ENCODE results near the gene PKP2. TPM values are rescaled to one million over a fixed set of nuclear protein-coding genes. Genes with fewer than 3 reads are reported as not detected.

Gene PKP2
- total and polyA plus RNA-seq, 2 donors (not counting 3 experiments of a cell fraction or from before 2014, with no cell fraction given): 1.4 to 6.5 TPM

GRCh38 chr12:32783029-32783428 is 113.5 kb downstream of the PKP2 start:
- DNase-seq (ENCODE audit: low read depth, low spot score) (no peak), FAIRE-seq (no peak)
- no peaks in the 10 kb centered on the region for H3K36me3 ChIP-seq (ENCODE audit: control insufficient read depth in 2 of 2, extremely low read depth in 1 of 2, insufficient read depth in 2 of 2, low read length in 2 of 2)
- no peaks in the 10 kb centered on the region for H4K20me1 ChIP-seq (replicated peaks; ENCODE audit: control insufficient read depth, extremely low read depth, insufficient read depth, low read length)
- H3K79me2 ChIP-seq (ENCODE audit: control insufficient read depth, insufficient read depth, low read length): no peaks in the 10 kb centered on the region
- no peak overlapping the region for H3K27ac ChIP-seq (ENCODE audit: insufficient read depth, low read depth, low read length)
- H3K27me3 ChIP-seq (ENCODE audit: control insufficient read depth in 2 of 2, insufficient read depth in 2 of 2, low read length in 2 of 2): peaks cover 18 to 21% of the 10 kb centered on the region in 2 experiments
- ChIA-PET POLR2A (no interaction called here), CTCF (no interaction called here)
- no peaks in the 10 kb centered on the region for H3K9me3 ChIP-seq (replicated peaks; ENCODE audit: control insufficient read depth, insufficient read depth, low read length)
- H2AFZ ChIP-seq (ENCODE audit: low read depth, low read length): no peak overlapping the region
- no peak overlapping the region for H3K4me2 ChIP-seq (ENCODE audit: insufficient read depth, low read length)
- H3K9ac ChIP-seq (replicated peaks; ENCODE audit: extremely low read depth, insufficient read depth, low read length): no peak overlapping the region
- H3K4me3 ChIP-seq (replicated peaks in 1 of 3; ENCODE audit: insufficient read depth in 1 of 3, low read depth in 1 of 3, low read length in 3 of 3): no peak overlapping the region
- no TSS peak for BruUV-seq (replicated peaks)
- no peaks in the 10 kb centered on the region for H3K4me1 ChIP-seq (ENCODE audit: control insufficient read depth, extremely low read depth, insufficient read depth, low read length)
- no peak for TF ChIP-seq MAX (IDR thresholded peaks at IDR 0.05; ENCODE audit: insufficient read depth, insufficient read length)
- no peak for TF ChIP-seq MYC (IDR thresholded peaks at IDR 0.05; ENCODE audit: low read depth, low read length)
- no peak for TF ChIP-seq CTCF (IDR thresholded peaks at IDR 0.05; ENCODE audit: extremely low read depth in 1 of 2, insufficient read depth in 1 of 2, low read depth in 1 of 2, low read length in 2 of 2)
- no peak for TF ChIP-seq GATA2 (IDR thresholded peaks at IDR 0.05; ENCODE audit: insufficient read depth, insufficient read length, low read depth, low read length)
- no peak for TF ChIP-seq FOS (IDR thresholded peaks at IDR 0.05; ENCODE audit: borderline replicate concordance, insufficient read depth, low read length)
- dilution Hi-C loops (cut with MboI; ENCODE audit: extremely low pct_ligation_motif_present, low sequenced_read_pairs) (no loop called here), intact Hi-C loops (cut with micrococcal nuclease) (no loop called here)
- H3K9me1 ChIP-seq (replicated peaks; ENCODE audit: control insufficient read depth, extremely low read depth, insufficient read depth, low read length): no peaks in the 10 kb centered on the region

- peaks cover 24 to 26% of the 10 kb centered on the region in 2 experiments for H3K27me3 ChIP-seq (ENCODE audit: control insufficient read depth in 2 of 2, insufficient read depth in 2 of 2, low read length in 2 of 2)
- intact Hi-C loops (cut with micrococcal nuclease): no loop called here
- H3K9ac ChIP-seq (replicated peaks; ENCODE audit: extremely low read depth, insufficient read depth, low read length): no peak overlapping the region
- H4K20me1 ChIP-seq (replicated peaks; ENCODE audit: control insufficient read depth, extremely low read depth, insufficient read depth, low read length): no peaks in the 10 kb centered on the region
- H3K27ac ChIP-seq (ENCODE audit: insufficient read depth, low read depth, low read length): no peak overlapping the region
- no peak overlapping the region for H3K4me3 ChIP-seq (replicated peaks in 1 of 3; ENCODE audit: insufficient read depth in 1 of 3, low read depth in 1 of 3, low read length in 3 of 3)
- H3K79me2 ChIP-seq (ENCODE audit: control insufficient read depth, insufficient read depth, low read length): no peaks in the 10 kb centered on the region
- ChIA-PET POLR2A (no interaction called here), CTCF (no interaction called here)
- H3K9me3 ChIP-seq (replicated peaks; ENCODE audit: control insufficient read depth, insufficient read depth, low read length): no peaks in the 10 kb centered on the region
- no peak overlapping the region for H2AFZ ChIP-seq (ENCODE audit: low read depth, low read length)
- no peak for DNase-seq (ENCODE audit: low read depth, low spot score)
- H3K36me3 ChIP-seq (ENCODE audit: control insufficient read depth in 2 of 2, extremely low read depth in 1 of 2, insufficient read depth in 2 of 2, low read length in 2 of 2): no peaks in the 10 kb centered on the region
- dilution Hi-C loops (cut with MboI; ENCODE audit: extremely low pct_ligation_motif_present, low sequenced_read_pairs): no loop called here
- no peaks in the 10 kb centered on the region for H3K9me1 ChIP-seq (replicated peaks; ENCODE audit: control insufficient read depth, extremely low read depth, insufficient read depth, low read length)
- no TSS peak for BruUV-seq (replicated peaks)
- FAIRE-seq: no peak
- TF ChIP-seq POLR2A (IDR thresholded peaks at IDR 0.05; ENCODE audit: low read depth, low read length): no peak
- TF ChIP-seq MAX (IDR thresholded peaks at IDR 0.05; ENCODE audit: insufficient read depth, insufficient read length): no peak
- TF ChIP-seq EZH2 (IDR thresholded peaks at IDR 0.05; ENCODE audit: borderline replicate concordance, low read depth, low read length, severe bottlenecking): no peak
- TF ChIP-seq MYC (IDR thresholded peaks at IDR 0.05; ENCODE audit: low read depth, low read length): no peak
- TF ChIP-seq JUN (IDR thresholded peaks at IDR 0.05; ENCODE audit: borderline replicate concordance, insufficient read depth, insufficient read length, low read depth): no peak
- no peak for TF ChIP-seq FOS (IDR thresholded peaks at IDR 0.05; ENCODE audit: borderline replicate concordance, insufficient read depth, low read length)
- no peak for TF ChIP-seq CTCF (IDR thresholded peaks at IDR 0.05; ENCODE audit: extremely low read depth in 1 of 2, insufficient read depth in 1 of 2, low read depth in 1 of 2, low read length in 2 of 2)
- no peaks in the 10 kb centered on the region for H3K4me1 ChIP-seq (ENCODE audit: control insufficient read depth, extremely low read depth, insufficient read depth, low read length)
- no peak overlapping the region for H3K4me2 ChIP-seq (ENCODE audit: insufficient read depth, low read length)
These were observed 116.5 kb downstream of the PKP2 start for GRCh38 chr12:32780071-32780470.
